Nephron (organoid): ENCODE data around the gene GLI1.

Source experiments
- H3K27ac Mint-ChIP-seq, 3 experiments: 2 replicates each; pipeline ENCODE4 v1.8.0; 2020; ENCODE audit warnings: mixed read lengths in 3 of 3, mild to moderate bottlenecking in 2 of 3, moderate library complexity in 1 of 3
- H3K27me3 Mint-ChIP-seq: 2 replicates; pipeline ENCODE4 v1.8.0; 2021; ENCODE audit warnings: low read depth, mild to moderate bottlenecking, moderate library complexity, mixed read lengths
- H3K36me3 Mint-ChIP-seq: 2 replicates; pipeline ENCODE4 v1.8.0; 2020; ENCODE audit warnings: low read depth, mixed read lengths
- H3K4me1 Mint-ChIP-seq: 2 replicates; pipeline ENCODE4 v1.8.0; 2020; ENCODE audit warnings: mixed read lengths
- H3K4me3 Mint-ChIP-seq, 3 experiments: 2 replicates each; pipeline ENCODE4 v1.8.0; 2020; ENCODE audit warnings: mild to moderate bottlenecking in 3 of 3, mixed read lengths in 3 of 3, moderate library complexity in 2 of 3
- H3K9me3 Mint-ChIP-seq: 2 replicates; pipeline ENCODE4 v1.8.0; 2020; ENCODE audit warnings: mixed read lengths
- TF ChIP-seq, protein P1 (sequence below), 3 experiments: fragments of 200-600 bp; sonication (generic); IDR thresholded peaks; one replicate each; pipeline ENCODE4 v1.5.0; 2021; ENCODE audit warnings: antibody characterized with exemption in 3 of 3; ENCODE audit not compliant: unreplicated experiment in 3 of 3

Gene GLI1

DNA sequence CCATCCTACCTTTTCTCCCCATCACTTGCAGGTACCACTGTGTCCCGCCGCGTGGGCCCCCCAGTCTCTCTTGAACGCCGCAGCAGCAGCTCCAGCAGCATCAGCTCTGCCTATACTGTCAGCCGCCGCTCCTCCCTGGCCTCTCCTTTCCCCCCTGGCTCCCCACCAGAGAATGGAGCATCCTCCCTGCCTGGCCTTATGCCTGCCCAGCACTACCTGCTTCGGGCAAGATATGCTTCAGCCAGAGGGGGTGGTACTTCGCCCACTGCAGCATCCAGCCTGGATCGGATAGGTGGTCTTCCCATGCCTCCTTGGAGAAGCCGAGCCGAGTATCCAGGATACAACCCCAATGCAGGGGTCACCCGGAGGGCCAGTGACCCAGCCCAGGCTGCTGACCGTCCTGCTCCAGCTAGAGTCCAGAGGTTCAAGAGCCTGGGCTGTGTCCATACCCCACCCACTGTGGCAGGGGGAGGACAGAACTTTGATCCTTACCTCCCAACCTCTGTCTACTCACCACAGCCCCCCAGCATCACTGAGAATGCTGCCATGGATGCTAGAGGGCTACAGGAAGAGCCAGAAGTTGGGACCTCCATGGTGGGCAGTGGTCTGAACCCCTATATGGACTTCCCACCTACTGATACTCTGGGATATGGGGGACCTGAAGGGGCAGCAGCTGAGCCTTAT is 10.8 kb downstream of the GLI1 start:
- H3K36me3 Mint-ChIP-seq: peaks cover 17% of the 10 kb centered on the region

DNA sequence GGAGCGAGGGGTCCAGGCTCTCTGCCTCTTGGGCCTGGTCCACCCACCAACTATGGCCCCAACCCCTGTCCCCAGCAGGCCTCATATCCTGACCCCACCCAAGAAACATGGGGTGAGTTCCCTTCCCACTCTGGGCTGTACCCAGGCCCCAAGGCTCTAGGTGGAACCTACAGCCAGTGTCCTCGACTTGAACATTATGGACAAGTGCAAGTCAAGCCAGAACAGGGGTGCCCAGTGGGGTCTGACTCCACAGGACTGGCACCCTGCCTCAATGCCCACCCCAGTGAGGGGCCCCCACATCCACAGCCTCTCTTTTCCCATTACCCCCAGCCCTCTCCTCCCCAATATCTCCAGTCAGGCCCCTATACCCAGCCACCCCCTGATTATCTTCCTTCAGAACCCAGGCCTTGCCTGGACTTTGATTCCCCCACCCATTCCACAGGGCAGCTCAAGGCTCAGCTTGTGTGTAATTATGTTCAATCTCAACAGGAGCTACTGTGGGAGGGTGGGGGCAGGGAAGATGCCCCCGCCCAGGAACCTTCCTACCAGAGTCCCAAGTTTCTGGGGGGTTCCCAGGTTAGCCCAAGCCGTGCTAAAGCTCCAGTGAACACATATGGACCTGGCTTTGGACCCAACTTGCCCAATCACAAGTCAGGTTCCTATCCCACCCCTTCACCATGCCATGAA is 11.5 kb downstream of the GLI1 start:
- no peak overlapping the region for H3K27ac Mint-ChIP-seq
- H3K4me1 Mint-ChIP-seq: peaks cover 9% of the 10 kb centered on the region
- no peak overlapping the region for H3K4me3 Mint-ChIP-seq
- TF ChIP-seq, protein P1, sequence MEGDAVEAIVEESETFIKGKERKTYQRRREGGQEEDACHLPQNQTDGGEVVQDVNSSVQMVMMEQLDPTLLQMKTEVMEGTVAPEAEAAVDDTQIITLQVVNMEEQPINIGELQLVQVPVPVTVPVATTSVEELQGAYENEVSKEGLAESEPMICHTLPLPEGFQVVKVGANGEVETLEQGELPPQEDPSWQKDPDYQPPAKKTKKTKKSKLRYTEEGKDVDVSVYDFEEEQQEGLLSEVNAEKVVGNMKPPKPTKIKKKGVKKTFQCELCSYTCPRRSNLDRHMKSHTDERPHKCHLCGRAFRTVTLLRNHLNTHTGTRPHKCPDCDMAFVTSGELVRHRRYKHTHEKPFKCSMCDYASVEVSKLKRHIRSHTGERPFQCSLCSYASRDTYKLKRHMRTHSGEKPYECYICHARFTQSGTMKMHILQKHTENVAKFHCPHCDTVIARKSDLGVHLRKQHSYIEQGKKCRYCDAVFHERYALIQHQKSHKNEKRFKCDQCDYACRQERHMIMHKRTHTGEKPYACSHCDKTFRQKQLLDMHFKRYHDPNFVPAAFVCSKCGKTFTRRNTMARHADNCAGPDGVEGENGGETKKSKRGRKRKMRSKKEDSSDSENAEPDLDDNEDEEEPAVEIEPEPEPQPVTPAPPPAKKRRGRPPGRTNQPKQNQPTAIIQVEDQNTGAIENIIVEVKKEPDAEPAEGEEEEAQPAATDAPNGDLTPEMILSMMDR (IDR thresholded peaks at IDR 0.05; ENCODE audit: unreplicated experiment in 3 of 3): no peak
- H3K9me3 Mint-ChIP-seq: no peaks in the 10 kb centered on the region
- H3K27me3 Mint-ChIP-seq: peaks cover 68% of the 10 kb centered on the region
- peaks cover 12% of the 10 kb centered on the region for H3K36me3 Mint-ChIP-seq

More for the DNA sequence above, 10.8 kb downstream of the GLI1 start:
- TF ChIP-seq, protein P1 (IDR thresholded peaks at IDR 0.05; ENCODE audit: unreplicated experiment in 3 of 3): no peak
- peaks cover 9% of the 10 kb centered on the region for H3K4me1 Mint-ChIP-seq
- H3K27ac Mint-ChIP-seq: no peak overlapping the region
- H3K27me3 Mint-ChIP-seq: peaks cover 67% of the 10 kb centered on the region
- no peak overlapping the region for H3K4me3 Mint-ChIP-seq
- H3K9me3 Mint-ChIP-seq: no peaks in the 10 kb centered on the region

DNA sequence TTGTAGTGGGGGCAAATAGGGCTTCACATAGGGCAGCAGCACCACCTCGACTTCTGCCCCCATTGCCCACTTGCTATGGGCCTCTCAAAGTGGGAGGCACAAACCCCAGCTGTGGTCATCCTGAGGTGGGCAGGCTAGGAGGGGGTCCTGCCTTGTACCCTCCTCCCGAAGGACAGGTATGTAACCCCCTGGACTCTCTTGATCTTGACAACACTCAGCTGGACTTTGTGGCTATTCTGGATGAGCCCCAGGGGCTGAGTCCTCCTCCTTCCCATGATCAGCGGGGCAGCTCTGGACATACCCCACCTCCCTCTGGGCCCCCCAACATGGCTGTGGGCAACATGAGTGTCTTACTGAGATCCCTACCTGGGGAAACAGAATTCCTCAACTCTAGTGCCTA is 12.1 kb downstream of the GLI1 start:
- Mint-ChIP-seq H3K4me3 (no peak overlapping the region), H3K4me1 (peaks cover 10% of the 10 kb centered on the region), H3K27ac (no peak overlapping the region), H3K27me3 (peaks cover 74% of the 10 kb centered on the region), H3K9me3 (no peaks in the 10 kb centered on the region), H3K36me3 (peaks cover 12% of the 10 kb centered on the region)
- TF ChIP-seq, protein P1 (IDR thresholded peaks at IDR 0.05; ENCODE audit: unreplicated experiment in 3 of 3): no peak

DNA sequence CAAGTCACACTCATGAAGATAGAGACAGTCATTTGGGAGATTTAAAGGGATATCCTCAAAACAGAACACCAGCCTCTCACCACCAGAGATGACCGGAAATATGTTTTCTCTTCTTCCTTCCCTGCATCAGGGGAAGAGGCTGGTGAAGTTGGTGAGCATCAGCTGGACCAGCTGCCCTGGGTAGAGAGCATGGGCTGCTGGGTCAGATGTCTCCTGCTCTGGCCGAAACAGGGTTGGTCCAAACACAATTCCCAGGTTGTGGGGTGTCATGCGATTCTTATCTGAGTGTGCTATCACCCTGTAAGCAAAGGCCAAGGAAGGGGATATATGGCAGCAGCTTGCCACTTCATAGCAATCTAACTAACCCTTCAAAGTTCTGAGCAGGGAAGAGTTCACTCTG is 12.8 kb downstream of the GLI1 start:
- Mint-ChIP-seq H3K27me3 (peaks cover 77% of the 10 kb centered on the region), H3K9me3 (no peaks in the 10 kb centered on the region), H3K27ac (no peak overlapping the region), H3K36me3 (peaks cover 7% of the 10 kb centered on the region), H3K4me1 (peaks cover 17% of the 10 kb centered on the region), H3K4me3 (no peak overlapping the region)
- TF ChIP-seq, protein P1 (IDR thresholded peaks at IDR 0.05; ENCODE audit: unreplicated experiment in 3 of 3): no peak

DNA sequence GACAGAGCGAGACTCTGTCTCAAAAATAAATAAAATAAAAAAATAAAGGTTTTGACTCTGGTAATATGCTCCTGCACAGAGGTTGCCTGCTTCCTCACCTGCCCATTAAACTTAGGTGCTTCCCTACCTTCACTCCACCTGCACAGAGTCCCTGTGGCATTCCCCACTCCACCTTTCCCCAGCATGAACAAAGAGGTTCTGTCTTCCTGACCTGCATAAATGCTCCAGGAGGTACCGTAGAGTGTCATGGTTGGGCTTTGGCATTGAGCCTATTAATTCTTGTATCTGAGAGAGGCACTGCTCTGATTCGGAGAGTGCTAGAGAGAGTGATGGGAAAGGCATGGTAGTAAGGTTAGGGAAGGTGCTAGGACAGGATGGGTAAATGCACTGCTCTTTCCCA is 13.8 kb downstream of the GLI1 start:
- Mint-ChIP-seq H3K9me3 (no peaks in the 10 kb centered on the region), H3K27me3 (peaks cover 79% of the 10 kb centered on the region), H3K4me3 (no peak overlapping the region), H3K36me3 (peaks cover 4% of the 10 kb centered on the region), H3K27ac (no peak overlapping the region), H3K4me1 (peaks cover 22% of the 10 kb centered on the region)
- TF ChIP-seq, protein P1 (IDR thresholded peaks at IDR 0.05; ENCODE audit: unreplicated experiment in 3 of 3): no peak
